ENCODE results near the gene ERMAP. TPM values are rescaled to one million over a fixed set of nuclear protein-coding genes. Genes with fewer than 3 reads are reported as not detected.
A peak's percentile ranks its signal among the peaks of the same experiment; 100 is the strongest.
"Not testable (repeated sequence)": the region's sequence is repeated elsewhere in the genome, so short reads cannot be mapped to it uniquely, and the experiment has no call there.

Gene ERMAP
- total and polyA plus RNA-seq, 5 experiments from 2014 or later: 1.1 to 9.4 (median 2.9) TPM

DNA sequence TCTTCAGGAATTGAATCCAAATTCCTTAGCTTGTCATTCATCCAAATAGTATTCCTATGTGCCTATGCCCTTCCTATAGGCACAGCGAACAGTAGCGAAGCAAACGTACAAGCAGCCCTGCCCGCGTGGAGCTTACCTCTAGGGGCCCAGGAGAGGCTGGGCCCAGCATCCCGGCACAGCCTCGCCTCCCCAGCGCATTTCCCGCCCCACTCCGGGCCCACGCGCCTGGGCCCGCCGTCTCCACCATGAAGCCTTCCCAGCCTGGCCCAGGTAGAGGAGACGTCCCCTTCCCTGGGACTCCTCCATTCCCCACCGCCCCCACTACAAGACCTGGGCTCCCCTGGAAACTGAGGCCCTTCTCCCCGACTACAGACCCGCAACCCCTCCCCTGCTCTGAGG is 32.4 kb upstream of the ERMAP start:
- Mint-ChIP-seq H3K27me3 (no peaks in the 10 kb centered on the region), H3K4me3 (peak overlapping the region in 9 of 10 donors; percentile 28 to 92 (median 66)), H3K9me3 (no peaks in the 10 kb centered on the region), H3K4me1 (peaks cover 17 to 29% (median 26%) of the 10 kb centered on the region in 4 donors), H3K27ac (peak overlapping the region in 7 of 10 donors; percentile 4 to 88 (median 75)), H3K36me3 (peaks cover 0 to 23% (median 5%) of the 10 kb centered on the region in 3 donors)
- no peak for ATAC-seq
- DNase-seq: peak in 1 of 10 donors; percentile 63
- POLR2A ChIA-PET: interaction anchor here (0.6 to 1.8 kb wide), 6 partner anchors 18 to 147 kb away, joined by 3 to 12 read pairs (median 5); partner anchors contain the start of genes C1orf50, ERMAP, P3H1 and YBX1

DNA sequence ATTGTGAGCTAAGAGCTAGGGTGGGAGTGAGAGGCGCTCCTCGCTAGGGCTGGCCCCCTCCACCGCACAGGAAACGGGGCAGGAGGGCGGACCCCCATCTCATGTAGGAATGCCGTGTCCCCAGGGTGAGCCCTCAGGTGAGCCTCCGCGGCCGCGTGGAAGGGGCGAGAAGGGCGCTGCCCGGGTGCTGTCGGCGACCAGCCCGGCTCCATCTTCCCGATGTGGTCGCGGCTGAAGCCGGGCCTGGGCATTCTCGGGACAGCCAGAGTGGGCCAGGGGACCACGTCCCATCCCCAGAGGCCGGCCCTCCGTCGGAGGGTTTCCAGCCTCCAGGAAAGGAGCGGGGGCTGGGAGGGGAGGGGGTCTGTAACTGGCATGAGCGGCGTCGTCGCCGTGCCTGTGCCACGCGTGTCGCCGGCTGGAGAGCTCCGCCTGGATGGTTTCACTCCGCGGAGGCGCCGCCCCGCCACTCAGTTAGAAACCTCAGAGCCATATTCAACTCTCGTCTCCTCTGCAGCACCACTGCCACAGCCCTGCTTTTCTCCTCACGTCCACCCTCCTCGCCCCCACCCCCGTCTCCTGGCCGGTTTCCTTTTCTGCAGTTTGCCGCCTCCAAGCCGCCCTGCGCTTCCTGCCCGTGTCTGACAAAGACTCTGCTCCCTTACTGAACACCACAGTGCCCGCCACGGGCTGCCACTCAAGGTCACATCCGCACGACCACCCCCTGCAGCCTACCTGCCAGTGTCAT is 31.8 kb upstream of the ERMAP start, which contains the start of gene TMEM269:
Gene TMEM269, plus strand, starts transcription at position 46 of the 748 bp plus-strand sequence. CDS start 4,903 bp downstream, outside the sequence.
- H3K27ac Mint-ChIP-seq: peak within 1 kb of the TSS; percentile 47 to 91 (median 84)
- no peaks in the 10 kb centered on the region for H3K9me3 Mint-ChIP-seq
- POLR2A ChIA-PET: interaction anchor here (0.6 to 1.8 kb wide), 6 partner anchors 18 to 146 kb away, joined by 3 to 12 read pairs (median 5); partner anchors contain the start of genes C1orf50, ERMAP, P3H1 and YBX1

DNA sequence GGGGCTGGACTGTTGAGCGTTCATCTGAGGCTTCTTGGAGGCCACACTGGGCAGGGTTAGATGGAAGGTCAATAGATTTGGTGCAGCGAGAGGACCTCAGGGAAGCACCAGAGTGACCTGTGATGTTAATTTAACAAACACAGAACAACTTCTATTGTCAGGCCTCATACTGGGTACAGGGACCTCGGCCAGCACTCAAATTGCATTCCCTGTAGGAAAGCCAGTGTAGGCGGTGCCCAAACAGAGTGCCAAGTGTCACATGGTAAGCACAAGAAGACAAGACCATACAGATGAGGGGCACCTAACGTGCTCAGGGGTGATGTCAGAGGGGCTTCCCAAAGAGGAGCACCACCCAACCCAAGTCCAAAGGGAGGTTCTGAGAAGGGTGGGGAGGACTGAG is 30.8 kb upstream of the ERMAP start:
- peaks cover 0 to 9% (median 0%) of the 10 kb centered on the region in 3 donors for H3K36me3 Mint-ChIP-seq
- H3K4me3 Mint-ChIP-seq: peak overlapping the region; percentile 80 to 92 (median 88)
- DNase-seq: no peak
- H3K27me3 Mint-ChIP-seq: no peaks in the 10 kb centered on the region
- peak overlapping the region in 9 of 10 donors; percentile 47 to 91 (median 84) for H3K27ac Mint-ChIP-seq
- no peak for ATAC-seq
- H3K4me1 Mint-ChIP-seq: peaks cover 17 to 29% (median 21%) of the 10 kb centered on the region in 4 donors
- no peaks in the 10 kb centered on the region for H3K9me3 Mint-ChIP-seq
- POLR2A ChIA-PET: interaction anchor here (1.5 to 1.8 kb wide), 2 partner anchors 30 to 61 kb away, joined by 5 read pairs; partner anchors contain the start of genes ERMAP and ZNF691

More for the DNA sequence above, 31.8 kb upstream of the ERMAP start, which contains the start of gene TMEM269:
- Mint-ChIP-seq H3K36me3 (peaks cover 0 to 18% (median 5%) of the 10 kb centered on the region in 3 donors), H3K4me3 (peak within 1 kb of the TSS; percentile 80 to 92 (median 88)), H3K27me3 (no peaks in the 10 kb centered on the region), H3K4me1 (peaks cover 17 to 29% (median 25%) of the 10 kb centered on the region in 4 donors)
- DNase-seq: peak; percentile 14 to 72 (median 38)
- ATAC-seq: peak; percentile 88 to 90

DNA sequence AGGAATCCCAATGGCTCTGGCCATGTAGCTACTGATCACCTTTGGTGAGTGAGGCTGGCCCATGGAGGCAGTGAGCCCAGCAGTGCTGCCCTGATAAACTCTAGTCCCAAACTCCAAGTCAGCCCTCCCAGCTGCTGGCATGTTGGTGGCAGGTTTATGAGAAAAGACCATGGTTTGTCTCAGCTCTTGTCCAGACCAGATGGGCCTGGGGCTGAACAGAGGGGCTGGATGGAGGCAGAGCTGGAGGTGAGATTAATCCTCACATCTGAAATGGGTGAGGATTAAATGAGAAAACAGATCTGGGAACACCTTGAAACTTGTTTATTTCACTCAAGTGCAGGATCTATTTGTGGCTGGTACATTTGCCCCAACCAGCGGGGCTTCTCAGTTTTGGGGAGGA is 28.9 kb upstream of the ERMAP start:
- peaks cover 16 to 29% (median 20%) of the 10 kb centered on the region in 4 donors for H3K4me1 Mint-ChIP-seq
- H3K9me3 Mint-ChIP-seq: no peaks in the 10 kb centered on the region
- no peak for DNase-seq
- peak overlapping the region in 1 of 10 donors; percentile 53 for H3K27ac Mint-ChIP-seq
- H3K27me3 Mint-ChIP-seq: peaks cover 0 to 2% (median 0%) of the 10 kb centered on the region in 5 donors
- POLR2A ChIA-PET: no interaction called here
- H3K36me3 Mint-ChIP-seq: no peaks in the 10 kb centered on the region
- H3K4me3 Mint-ChIP-seq: peak overlapping the region in 1 of 10 donors; percentile 10
- no peak for ATAC-seq

DNA sequence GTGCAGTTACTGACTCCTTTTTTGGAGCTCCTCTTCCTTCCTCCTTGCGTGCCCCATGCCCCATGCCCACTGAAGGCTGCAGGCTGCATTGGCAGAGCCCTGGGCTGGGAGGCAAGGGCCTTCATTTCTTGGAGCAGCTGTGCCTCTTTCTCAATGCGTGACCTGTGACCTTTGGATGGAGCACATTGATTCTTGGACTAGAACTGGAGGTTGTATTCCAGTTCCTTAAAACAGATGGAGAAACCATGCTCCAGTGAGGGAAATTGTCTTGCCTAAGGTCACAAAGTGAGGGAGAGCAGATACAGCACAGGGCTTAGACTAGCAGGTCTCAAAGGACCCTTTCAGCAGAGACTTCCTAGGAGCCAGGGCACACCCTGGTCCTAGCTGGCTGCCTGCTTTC is 23.1 kb upstream of the ERMAP start:
- POLR2A ChIA-PET: no interaction called here
- Mint-ChIP-seq H3K36me3 (no peaks in the 10 kb centered on the region), H3K9me3 (no peaks in the 10 kb centered on the region), H3K4me3 (no peak overlapping the region), H3K4me1 (peaks cover 0 to 5% (median 2%) of the 10 kb centered on the region in 4 donors), H3K27me3 (peaks cover 0 to 4% (median 1%) of the 10 kb centered on the region in 5 donors), H3K27ac (no peak overlapping the region)
- DNase-seq (no peak), ATAC-seq (no peak)

DNA sequence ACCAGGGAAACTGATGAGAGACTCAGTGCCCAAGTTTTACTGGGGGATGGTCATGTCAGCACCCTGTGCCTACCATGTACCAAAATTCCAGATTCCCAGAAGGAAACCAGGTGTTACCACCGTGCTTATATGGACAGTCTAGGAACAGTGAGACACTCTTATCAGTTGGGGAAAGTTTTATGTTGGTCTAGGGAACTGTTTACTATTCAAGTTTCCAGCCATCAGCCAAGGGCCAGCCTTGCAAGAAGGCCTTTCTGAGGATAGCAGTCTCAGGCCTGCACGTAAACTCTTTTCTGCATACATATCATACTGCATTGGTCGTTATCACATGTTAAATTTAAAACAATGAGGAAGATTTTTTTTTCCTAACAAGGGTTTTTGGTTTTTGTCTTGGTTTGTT is 19.5 kb upstream of the ERMAP start:
- no peak overlapping the region for H3K27ac Mint-ChIP-seq
- no peaks in the 10 kb centered on the region for H3K36me3 Mint-ChIP-seq
- no peaks in the 10 kb centered on the region for H3K9me3 Mint-ChIP-seq
- peaks cover 0 to 4% (median under 1%) of the 10 kb centered on the region in 5 donors for H3K27me3 Mint-ChIP-seq
- H3K4me1 Mint-ChIP-seq: peaks cover 0 to 5% (median 2%) of the 10 kb centered on the region in 4 donors
- no peak for ATAC-seq
- no peak overlapping the region for H3K4me3 Mint-ChIP-seq
- POLR2A ChIA-PET: no interaction called here
- no peak for DNase-seq

DNA sequence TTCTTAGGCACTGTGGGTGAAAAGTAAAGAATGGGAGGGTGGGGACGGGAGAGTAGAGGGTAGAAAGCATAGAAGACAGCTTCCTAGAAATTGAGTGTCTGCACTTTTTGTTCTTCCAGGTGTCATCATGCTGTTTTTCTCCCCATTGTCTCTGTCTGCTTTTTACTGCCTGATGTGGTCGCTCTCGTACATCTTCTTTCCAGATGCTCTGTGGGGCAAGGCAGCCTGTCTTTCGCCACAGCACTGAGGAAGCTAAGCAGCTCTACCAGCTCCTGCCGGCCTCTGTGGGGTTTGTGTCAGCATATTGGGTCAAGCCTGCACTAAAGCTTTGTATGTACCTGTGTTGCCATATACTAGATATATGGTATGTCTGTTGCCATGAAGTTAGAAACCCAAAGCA is 18.9 kb upstream of the ERMAP start:
- peak overlapping the region in 1 of 10 donors; percentile 46 for H3K27ac Mint-ChIP-seq
- no peaks in the 10 kb centered on the region for H3K36me3 Mint-ChIP-seq
- H3K4me3 Mint-ChIP-seq: no peak overlapping the region
- POLR2A ChIA-PET: interaction anchor here (0.5 kb wide), 1 partner anchor 1805 kb away, joined by 7 read pairs; no protein-coding TSS in a partner anchor
- H3K27me3 Mint-ChIP-seq: peaks cover 0 to 4% (median 0%) of the 10 kb centered on the region in 5 donors
- no peaks in the 10 kb centered on the region for H3K9me3 Mint-ChIP-seq
- peaks cover 0 to 5% (median 2%) of the 10 kb centered on the region in 4 donors for H3K4me1 Mint-ChIP-seq
- DNase-seq (no peak), ATAC-seq (no peak)

DNA sequence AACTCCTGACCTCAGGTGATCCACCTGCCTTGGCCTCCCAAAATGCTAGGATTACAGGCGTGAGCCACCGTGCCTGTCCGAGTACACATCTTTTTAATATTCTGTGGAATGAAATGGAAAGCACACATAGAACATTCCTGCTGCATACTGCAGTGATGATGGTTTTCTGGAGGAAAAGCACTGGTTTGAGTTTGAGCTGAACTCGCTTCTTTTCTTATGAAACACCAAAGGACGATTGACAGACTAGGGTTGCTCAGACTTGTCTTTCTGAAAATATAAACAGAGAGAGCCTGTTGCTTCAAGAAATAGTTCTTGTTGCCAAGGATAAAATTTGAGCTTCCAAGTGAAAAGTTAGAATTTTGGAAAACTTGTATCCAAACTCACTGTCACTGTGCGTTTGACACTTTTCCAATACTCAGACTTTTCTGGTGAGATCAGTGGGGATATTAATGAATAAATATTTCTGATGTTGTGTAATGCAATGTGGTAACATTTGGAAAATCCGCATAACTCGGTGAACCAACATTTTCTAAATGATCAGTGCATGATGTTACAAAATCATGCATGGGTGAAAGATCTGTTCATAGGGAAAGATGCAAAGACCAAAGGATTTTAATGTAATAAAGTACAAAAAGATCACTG is 15.0 kb upstream of the ERMAP start:
- Mint-ChIP-seq H3K9me3 (peaks cover 0 to 3% (median 0%) of the 10 kb centered on the region in 9 donors), H3K4me1 (peaks cover 0 to 8% (median 2%) of the 10 kb centered on the region in 4 donors), H3K36me3 (peaks cover 0 to 16% (median 14%) of the 10 kb centered on the region in 3 donors), H3K27ac (no peak overlapping the region), H3K27me3 (no peaks in the 10 kb centered on the region), H3K4me3 (no peak overlapping the region)
- no peak for DNase-seq
- ATAC-seq: no peak
- POLR2A ChIA-PET: no interaction called here

DNA sequence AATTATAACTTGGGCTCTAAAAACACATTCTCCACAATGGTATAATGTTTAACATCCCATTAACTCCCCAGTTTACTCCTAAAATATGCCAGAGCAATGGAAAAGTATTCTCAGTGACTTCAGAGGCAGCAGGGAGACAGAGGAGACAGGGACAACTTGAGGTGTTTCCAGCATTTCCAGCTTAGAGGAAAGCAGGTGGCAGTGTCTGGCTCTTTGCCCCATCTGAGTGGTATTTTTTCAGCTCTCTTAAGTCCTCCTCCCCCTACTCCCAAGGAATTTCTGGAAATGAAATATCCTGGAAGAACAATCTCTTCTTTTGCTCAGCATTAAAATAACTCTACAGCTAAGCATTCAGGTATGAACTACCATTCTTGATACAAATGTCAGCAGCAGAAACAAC is 10.8 kb upstream of the ERMAP start:
- H3K27me3 Mint-ChIP-seq: no peaks in the 10 kb centered on the region
- no peak for DNase-seq
- peaks cover 0 to 3% (median 0%) of the 10 kb centered on the region in 9 donors for H3K9me3 Mint-ChIP-seq
- H3K4me3 Mint-ChIP-seq: no peak overlapping the region
- no peak for ATAC-seq
- POLR2A ChIA-PET: no interaction called here
- peaks cover 0 to 29% (median 14%) of the 10 kb centered on the region in 3 donors for H3K36me3 Mint-ChIP-seq
- peak overlapping the region in 2 of 10 donors; percentile 63 to 69 for H3K27ac Mint-ChIP-seq
- peaks cover 6 to 13% (median 10%) of the 10 kb centered on the region in 4 donors for H3K4me1 Mint-ChIP-seq

DNA sequence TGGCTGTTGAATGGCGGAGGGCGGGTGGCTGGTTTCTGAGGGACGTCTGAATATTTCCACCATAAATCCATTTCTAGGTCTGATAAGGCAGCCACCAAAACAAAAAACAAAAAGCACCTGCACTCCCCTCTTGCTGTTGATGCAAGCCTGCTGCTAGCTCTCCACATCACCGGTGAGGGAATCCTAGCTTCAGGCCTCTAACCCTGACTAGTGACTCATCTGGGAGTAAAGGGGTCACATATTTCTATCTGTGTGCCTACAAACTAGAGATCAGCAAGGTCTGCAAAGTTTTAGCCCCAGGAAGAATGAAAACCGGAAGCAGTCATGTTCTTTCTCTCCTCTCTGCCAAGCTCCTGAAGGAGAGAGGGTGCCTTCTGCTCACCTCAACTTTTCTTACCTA is 10.3 kb upstream of the ERMAP start:
- no peaks in the 10 kb centered on the region for H3K27me3 Mint-ChIP-seq
- H3K4me3 Mint-ChIP-seq: no peak overlapping the region
- peaks cover 0 to 31% (median 15%) of the 10 kb centered on the region in 3 donors for H3K36me3 Mint-ChIP-seq
- DNase-seq: no peak
- POLR2A ChIA-PET: interaction anchor here (2.5 kb wide), 1 partner anchor 10 kb away, joined by 7 read pairs; the partner anchor contains the start of genes ERMAP and SVBP
- peaks cover 6 to 16% (median 12%) of the 10 kb centered on the region in 4 donors for H3K4me1 Mint-ChIP-seq
- no peak for ATAC-seq
- H3K27ac Mint-ChIP-seq: peak overlapping the region in 4 of 10 donors; percentile 43 to 80 (median 66)
- peaks cover 0 to 3% (median 0%) of the 10 kb centered on the region in 9 donors for H3K9me3 Mint-ChIP-seq

DNA sequence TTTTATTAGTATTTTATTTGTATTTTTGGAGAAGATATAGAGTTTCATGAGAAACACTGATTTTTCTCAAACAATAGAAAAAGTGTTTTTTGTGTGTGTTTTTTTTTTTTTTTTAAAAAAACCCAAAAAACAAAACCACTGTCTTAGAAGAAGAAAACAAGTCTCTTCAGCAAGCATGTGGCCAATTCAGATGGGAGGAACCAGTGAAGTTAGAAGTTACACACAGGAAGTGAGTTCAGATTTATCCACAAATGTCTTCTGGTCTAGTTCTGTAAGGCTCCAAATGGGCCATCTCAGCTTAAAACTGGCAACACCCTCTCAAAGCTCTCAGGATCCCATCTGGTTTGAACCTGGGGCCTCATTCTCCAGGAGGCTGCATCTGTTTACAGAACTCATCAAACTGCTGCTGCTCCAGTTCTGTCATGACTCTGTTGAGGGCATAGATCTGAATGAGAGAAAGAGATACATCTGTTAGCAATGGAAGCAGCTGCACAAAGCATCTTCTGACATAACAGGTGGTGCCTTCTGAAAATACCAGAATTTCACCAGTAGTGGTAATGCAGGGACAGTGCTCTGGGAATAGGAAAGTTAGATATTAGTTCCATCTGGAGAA is 9.8 kb upstream of the ERMAP start:
- H3K27ac Mint-ChIP-seq: peak overlapping the region in 9 of 10 donors; percentile 15 to 80 (median 29)
- H3K4me1 Mint-ChIP-seq: peaks cover 6 to 17% (median 14%) of the 10 kb centered on the region in 4 donors
- peaks cover 0 to 3% (median 0%) of the 10 kb centered on the region in 9 donors for H3K9me3 Mint-ChIP-seq
- POLR2A ChIA-PET: interaction anchor here (1.9 to 2.5 kb wide), 2 partner anchors 9 to 41 kb away, joined by 6 to 7 read pairs; partner anchors contain the start of genes C1orf50, ERMAP, P3H1 and SVBP
- DNase-seq (no peak), ATAC-seq (no peak)
- H3K36me3 Mint-ChIP-seq: peaks cover 0 to 34% (median 16%) of the 10 kb centered on the region in 3 donors
- no peaks in the 10 kb centered on the region for H3K27me3 Mint-ChIP-seq
- H3K4me3 Mint-ChIP-seq: no peak overlapping the region

DNA sequence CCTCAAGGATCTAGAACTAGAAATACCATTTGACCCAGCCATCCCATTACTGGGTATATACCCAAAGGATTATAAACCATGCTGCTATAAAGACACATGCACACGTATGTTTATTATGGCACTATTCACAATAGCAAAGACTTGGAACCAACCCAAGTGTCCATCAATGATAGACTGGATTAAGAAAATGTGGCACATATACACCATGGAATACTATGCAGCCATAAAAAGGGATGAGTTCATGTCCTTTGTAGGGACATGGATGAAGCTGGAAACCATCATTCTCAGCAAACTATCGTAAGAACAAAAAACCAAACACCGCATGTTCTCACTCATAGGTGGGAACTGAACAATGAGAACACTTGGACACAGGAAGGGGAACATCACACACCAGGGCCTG is 2.1 kb upstream of the ERMAP start:
- peaks cover 18 to 31% (median 23%) of the 10 kb centered on the region in 4 donors for H3K4me1 Mint-ChIP-seq
- H3K4me3 Mint-ChIP-seq, H3K9me3 Mint-ChIP-seq, H3K36me3 Mint-ChIP-seq, ATAC-seq, H3K27me3 Mint-ChIP-seq, DNase-seq, POLR2A ChIA-PET, H3K27ac Mint-ChIP-seq: not testable (repeated sequence)
